Myocyte (in vitro differentiated cells): ENCODE data around the gene NET1. TPM values are rescaled to one million over a fixed set of nuclear protein-coding genes. Genes with fewer than 3 reads are reported as not detected.

Source experiments
- DNase-seq: peaks from one replicate; pipeline ENCODE4 v3.0.0-alpha.2; 2012; ENCODE audit warnings: low read depth
- total RNA-seq: library from RNA; depleted of rRNA; stranded (reverse); fragments of >200 nt; gene quantifications from 2 replicates; pipeline ENCODE4 v1.2.3, GENCODE V29; 2014

NET1 gene
- total RNA-seq, 1 donor from 2014 or later, result 31.6 TPM

DNA sequence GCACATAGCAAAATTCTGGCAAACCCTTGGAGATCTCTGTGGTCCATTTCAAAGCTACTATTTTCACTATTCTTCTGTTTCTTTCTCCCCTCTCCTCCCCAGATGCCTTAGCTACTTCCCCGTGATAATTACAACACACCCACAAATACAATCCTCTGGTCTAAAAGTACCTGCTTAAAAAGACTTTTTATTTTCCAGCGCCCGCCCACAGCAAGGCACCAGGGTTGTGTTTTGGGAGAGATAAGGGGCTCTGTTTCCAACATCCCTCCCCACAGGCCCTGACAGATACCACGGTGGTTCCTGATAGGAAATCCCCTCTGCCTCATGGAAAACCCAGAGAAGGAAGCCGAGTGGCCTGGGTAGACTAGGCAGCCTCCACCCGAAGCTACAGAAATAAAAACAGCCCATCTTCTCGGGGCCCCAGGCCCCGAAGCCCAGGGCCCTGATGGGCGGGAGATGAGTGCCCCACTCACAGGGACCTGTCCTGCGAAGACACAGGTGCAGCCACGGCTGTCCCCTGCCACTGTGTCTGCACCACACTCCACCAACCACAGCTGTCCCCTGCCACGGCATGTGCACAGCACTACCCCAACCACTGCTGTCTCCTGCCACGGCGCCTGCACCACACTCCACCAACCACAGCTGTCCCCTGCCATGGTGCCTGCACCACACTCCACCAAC is 67.3 kb downstream of the NET1 start:
- peak; percentile 18 for DNase-seq

DNA sequence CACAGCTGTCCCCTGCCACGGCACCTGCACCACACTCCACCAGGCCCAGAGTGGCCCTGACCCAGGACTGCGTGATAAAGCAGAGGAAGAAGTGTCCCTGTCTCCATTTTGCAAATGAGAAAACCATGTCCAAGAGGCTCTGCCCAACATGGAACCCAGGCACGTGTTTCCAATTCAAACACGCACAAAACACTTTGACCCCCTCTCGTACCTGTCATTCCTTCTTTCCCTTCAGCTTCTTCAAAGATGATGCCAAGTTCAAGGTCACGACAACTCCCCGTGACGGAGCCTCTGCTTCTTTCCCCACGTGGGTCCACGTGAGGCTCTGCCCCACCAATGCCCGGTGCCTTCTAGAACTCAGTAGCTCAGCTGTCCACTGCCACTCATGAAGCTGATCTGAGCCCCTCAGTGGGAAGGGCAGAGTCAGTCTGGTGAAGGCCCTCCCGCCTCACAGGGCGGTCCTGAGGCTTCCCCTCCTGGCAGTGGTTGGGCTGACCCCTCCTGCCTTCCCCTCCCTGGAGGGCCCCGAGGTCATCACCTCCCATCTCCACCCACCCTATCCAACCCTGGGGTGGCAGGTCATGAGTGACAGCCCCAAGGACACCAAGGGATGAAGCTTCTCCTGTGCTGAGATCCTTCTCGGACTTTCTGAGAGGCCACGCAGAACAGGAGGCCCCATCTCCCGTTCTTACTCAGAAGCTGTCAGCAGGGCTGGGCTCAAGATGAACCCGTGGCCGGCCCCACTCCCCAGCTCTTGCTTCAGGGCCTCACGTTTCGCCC is 68.0 kb downstream of the NET1 start:
- no peak for DNase-seq

DNA sequence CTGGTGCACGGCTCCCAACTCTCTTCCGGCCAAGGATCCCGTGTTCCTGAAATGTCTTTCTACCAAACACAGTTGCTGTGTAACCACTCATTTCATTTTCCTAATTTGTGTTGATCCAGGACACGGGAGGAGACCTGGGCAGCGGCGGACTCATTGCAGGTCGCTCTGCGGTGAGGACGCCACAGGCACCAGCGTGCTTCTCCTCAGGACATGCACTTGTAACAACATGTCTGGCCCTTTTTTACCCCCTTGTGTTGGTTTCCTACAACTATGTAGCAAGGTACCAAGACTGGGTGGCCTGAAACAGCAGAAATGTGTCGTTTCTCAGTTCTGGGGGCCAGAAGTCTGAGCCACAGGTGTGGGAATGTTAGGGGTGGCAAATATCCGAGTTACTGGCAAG is 68.8 kb downstream of the NET1 start:
- no peak for DNase-seq

DNA sequence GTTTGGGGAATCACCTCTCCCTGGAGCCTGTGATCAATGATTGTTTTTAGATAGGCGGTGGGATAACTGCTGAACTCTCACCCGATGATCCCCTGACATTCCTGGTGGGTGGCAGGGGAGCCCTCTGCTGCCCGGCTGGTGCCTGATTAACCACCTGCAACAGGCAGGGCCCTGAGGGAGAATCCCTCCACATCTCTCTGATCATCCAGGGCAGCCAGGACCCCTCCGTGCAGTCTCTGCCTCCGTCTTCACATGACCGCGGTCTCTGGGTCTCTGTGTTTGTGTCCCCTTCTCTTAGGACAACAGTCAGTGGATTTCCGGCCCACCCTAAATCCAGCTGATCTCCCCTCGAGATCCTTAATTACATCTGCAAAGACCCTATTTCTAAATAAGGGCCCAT is 69.7 kb downstream of the NET1 start:
- DNase-seq, result no peak

- peak; percentile 16 for DNase-seq
Observed at GRCh38 chr10:5484205-5484604, 71.8 kb downstream of the NET1 start.

DNA sequence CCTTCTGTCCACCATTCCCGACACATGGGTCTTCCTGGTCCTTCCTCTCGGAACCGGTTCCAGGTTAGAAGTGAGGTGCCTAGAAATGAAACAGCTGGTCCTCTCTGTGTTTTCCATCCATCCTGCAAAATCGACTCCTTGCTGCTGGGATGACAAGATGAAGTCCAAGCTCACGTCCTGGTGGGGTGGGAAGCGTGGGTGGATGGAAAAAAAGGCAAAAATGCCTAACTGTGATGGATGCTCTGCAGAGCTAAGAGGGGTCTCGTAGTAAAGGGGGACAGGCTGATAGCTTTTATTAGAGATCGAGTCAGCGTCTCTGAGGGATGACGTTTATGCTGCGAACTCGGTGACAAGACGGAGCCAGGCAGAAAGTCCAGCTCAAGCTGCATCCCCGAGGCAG is 72.9 kb downstream of the NET1 start:
- DNase-seq, result no peak

GRCh38 chr10:5485948-5486852 is 73.8 kb downstream of the NET1 start:
- peak; percentile 64 for DNase-seq

DNA sequence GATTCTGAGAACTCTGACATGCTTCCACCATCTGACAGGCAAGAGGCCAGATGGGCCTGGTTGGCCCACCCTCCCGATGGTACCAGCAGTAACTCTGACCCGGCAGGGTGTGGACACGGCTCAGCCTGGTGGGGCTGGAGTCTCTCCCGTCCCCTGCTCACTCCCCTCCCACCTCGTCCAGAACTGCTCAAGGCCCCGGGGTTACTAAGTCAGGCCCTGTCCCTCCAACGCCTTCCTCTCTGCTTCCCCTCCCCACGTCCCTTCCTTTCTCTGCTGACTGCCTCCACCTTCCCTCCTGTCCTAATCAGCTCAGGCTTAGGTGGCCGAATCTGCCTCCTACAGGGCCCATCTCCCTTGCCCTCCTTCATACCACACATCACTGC is 74.5 kb downstream of the NET1 start:
- DNase-seq, result no peak

GRCh38 chr10:5488272-5489161 is 76.2 kb downstream of the NET1 start:
- no peak for DNase-seq

DNA sequence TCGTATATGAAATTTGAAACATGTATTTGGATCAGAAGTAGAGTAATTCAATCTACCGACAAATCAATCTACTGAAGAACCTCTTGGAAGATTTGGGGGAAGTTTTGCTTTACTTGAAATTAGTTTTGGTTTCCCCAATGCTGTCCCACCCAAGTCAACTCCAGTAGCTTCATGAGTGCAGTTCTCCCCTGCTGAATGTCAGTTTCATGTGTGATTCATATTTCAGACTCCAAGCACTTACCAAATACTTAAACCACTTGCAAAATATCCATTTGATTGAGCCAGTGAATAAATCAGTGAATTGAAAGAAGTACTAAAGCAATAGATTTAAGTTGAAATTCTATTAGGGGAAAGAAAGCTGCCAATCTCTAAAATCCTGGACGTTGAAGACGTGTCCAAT is 77.7 kb downstream of the NET1 start:
- no peak for DNase-seq

GRCh38 chr10:5490698-5491464 is 78.5 kb downstream of the NET1 start:
- DNase-seq, result no peak

GRCh38 chr10:5491477-5491876 is 79.1 kb downstream of the NET1 start:
- DNase-seq, result no peak

- DNase-seq, result no peak
Observed at GRCh38 chr10:5492322-5492855, 80.0 kb downstream of the NET1 start.

- DNase-seq, result no peak
Observed at GRCh38 chr10:5492929-5493576, 80.7 kb downstream of the NET1 start.

GRCh38 chr10:5493691-5494090 is 81.3 kb downstream of the NET1 start:
- no peak for DNase-seq

DNA sequence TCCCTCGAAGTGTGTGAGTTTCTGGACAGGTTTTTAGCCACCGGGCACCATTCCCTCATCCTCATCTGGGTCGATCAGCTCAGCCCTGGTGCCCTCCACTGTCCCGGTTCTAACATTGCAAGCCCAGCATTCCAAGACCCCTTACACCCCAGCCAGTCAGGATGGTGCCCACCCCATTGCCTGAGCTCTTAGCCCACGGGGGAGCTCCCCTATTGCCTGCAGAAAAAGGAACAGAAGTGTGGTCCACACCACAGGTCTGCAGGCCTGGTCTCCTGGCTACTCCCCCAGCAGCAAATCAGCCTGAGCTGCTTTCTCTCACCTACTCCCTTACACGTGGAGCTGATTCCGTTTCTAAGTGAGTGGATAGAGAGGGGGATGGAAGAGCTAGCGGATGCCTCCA is 82.3 kb downstream of the NET1 start:
- DNase-seq, result no peak

GRCh38 chr10:5496261-5497250 is 84.2 kb downstream of the NET1 start:
- DNase-seq, result no peak

GRCh38 chr10:5497289-5497688 is 84.9 kb downstream of the NET1 start:
- DNase-seq, result no peak
